ENCODE results near the gene MCTS1.
"Not testable (repeated sequence)": the region's sequence is repeated elsewhere in the genome, so short reads cannot be mapped to it uniquely, and the experiment has no call there.

The MCTS1 gene

GRCh38 chrX:120603707-120604360 lies at the start of gene MCTS1:
Gene MCTS1, plus strand, starts transcription at chrX:120604101. Its CDS starts 136 bp downstream, at chrX:120604237.
- peak; percentile 86 for DNase-seq (ENCODE audit: low spot score)

- no peak for DNase-seq (ENCODE audit: low spot score)
These were observed 47.6 kb upstream of the MCTS1 start for GRCh38 chrX:120556251-120556650.

GRCh38 chrX:120559804-120560203 lies 44.1 kb upstream of the MCTS1 start:
- no peak for DNase-seq (ENCODE audit: low spot score)

GRCh38 chrX:120560405-120560841 lies 43.5 kb upstream of the MCTS1 start:
- peak; percentile 28 for DNase-seq (ENCODE audit: low spot score)

GRCh38 chrX:120560842-120561633 lies 42.9 kb upstream of the MCTS1 start, which contains the start of gene CUL4B:
Gene CUL4B, minus strand, starts transcription at chrX:120560962. Its CDS starts 324 bp downstream, at chrX:120560638.
- peak; percentile 92 for DNase-seq (ENCODE audit: low spot score)

- DNase-seq (ENCODE audit: low spot score) = no peak
These were observed 42.0 kb upstream of the MCTS1 start for GRCh38 chrX:120561634-120562568.

- no peak for DNase-seq (ENCODE audit: low spot score)
These were observed 41.4 kb upstream of the MCTS1 start for GRCh38 chrX:120562569-120562926.

- DNase-seq (ENCODE audit: low spot score) = no peak
These were observed 39.0 kb upstream of the MCTS1 start for GRCh38 chrX:120564925-120565324.

- DNase-seq (ENCODE audit: low spot score) = no peak
These were observed 37.1 kb upstream of the MCTS1 start for GRCh38 chrX:120566817-120567216.

- no peak for DNase-seq (ENCODE audit: low spot score)
These were observed 35.9 kb upstream of the MCTS1 start for GRCh38 chrX:120568035-120568434.

GRCh38 chrX:120568609-120569008 lies 35.3 kb upstream of the MCTS1 start:
- no peak for DNase-seq (ENCODE audit: low spot score)

GRCh38 chrX:120570011-120570600 lies 33.8 kb upstream of the MCTS1 start:
- DNase-seq (ENCODE audit: low spot score) = no peak

- DNase-seq (ENCODE audit: low spot score) = not testable (repeated sequence)
These were observed 30.1 kb upstream of the MCTS1 start for GRCh38 chrX:120573806-120574205.

GRCh38 chrX:120575379-120576114 lies 28.4 kb upstream of the MCTS1 start:
- DNase-seq (ENCODE audit: low spot score) = no peak

- DNase-seq (ENCODE audit: low spot score) = no peak
These were observed 18.2 kb upstream of the MCTS1 start for GRCh38 chrX:120585702-120586101.

GRCh38 chrX:120604361-120604782 lies 471 bp downstream of the MCTS1 start:
- peak; percentile 41 for DNase-seq (ENCODE audit: low spot score)

- DNase-seq (ENCODE audit: low spot score) = no peak
These were observed 8.2 kb downstream of the MCTS1 start for GRCh38 chrX:120612086-120612485.

- DNase-seq (ENCODE audit: low spot score) = no peak
These were observed 10.9 kb downstream of the MCTS1 start for GRCh38 chrX:120614816-120615215.

GRCh38 chrX:120617996-120618630 lies 14.2 kb downstream of the MCTS1 start:
- no peak for DNase-seq (ENCODE audit: low spot score)

- DNase-seq (ENCODE audit: low spot score) = no peak
These were observed 21.5 kb downstream of the MCTS1 start for GRCh38 chrX:120625371-120625770.
